ENCODE results near the gene ANKDD1B.
"Not testable (repeated sequence)": the region's sequence is repeated elsewhere in the genome, so short reads cannot be mapped to it uniquely, and the experiment has no call there.

Gene ANKDD1B

DNA sequence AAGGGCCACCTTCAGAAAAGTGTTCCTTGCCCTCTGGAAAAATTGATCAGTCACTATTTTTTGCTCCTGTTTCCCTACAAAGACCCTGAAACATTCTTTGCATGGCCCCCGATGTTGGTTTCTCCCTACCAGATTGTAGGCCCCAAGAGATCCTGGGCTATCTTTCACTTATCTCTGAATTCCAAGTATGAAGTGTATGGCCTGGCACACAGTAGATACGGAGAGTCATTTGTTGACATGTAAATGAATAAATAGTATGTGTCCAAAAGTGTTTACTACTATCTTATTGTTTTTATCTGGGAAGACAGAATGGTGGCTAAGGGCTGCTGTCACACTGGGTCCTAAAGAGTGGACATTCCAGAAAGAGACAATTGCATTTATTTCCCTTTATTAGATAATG, 7.4 kb upstream of the ANKDD1B start:
- Mint-ChIP-seq H3K36me3 (ENCODE audit: low read depth) (peaks cover 19% of the 10 kb centered on the region), H3K4me1 (ENCODE audit: low read depth) (peaks cover 19% of the 10 kb centered on the region), H3K27me3 (ENCODE audit: low read depth) (no peaks in the 10 kb centered on the region), H3K27ac (no peak overlapping the region), H3K4me3 (no peak overlapping the region), H3K9me3 (no peaks in the 10 kb centered on the region)

DNA sequence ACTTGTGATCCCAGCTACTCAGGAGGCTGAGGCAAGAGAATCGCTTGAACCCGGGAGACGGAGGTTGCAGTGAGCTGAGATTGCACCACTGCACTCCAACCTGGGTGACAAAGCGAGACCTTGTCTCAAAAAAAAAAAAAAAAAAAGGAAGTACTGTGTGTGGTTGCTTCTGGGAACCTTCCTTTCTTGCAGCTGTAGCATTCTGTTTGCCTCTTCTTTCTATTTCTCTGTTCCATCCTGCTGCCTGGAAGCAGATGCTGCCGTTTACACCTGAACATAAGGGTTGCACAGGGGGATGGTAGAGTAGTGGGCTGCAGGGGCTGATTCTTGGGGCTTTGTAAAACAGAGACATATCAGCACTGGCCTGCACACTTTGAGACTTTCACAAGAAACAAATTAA, 3.9 kb upstream of the ANKDD1B start:
- Mint-ChIP-seq H3K36me3 (ENCODE audit: low read depth) (peaks cover 15% of the 10 kb centered on the region), H3K27me3 (ENCODE audit: low read depth) (peaks cover 10% of the 10 kb centered on the region)
- not testable (repeated sequence) for H3K4me3 Mint-ChIP-seq; H3K27ac Mint-ChIP-seq; H3K4me1 Mint-ChIP-seq (ENCODE audit: low read depth); H3K9me3 Mint-ChIP-seq

DNA sequence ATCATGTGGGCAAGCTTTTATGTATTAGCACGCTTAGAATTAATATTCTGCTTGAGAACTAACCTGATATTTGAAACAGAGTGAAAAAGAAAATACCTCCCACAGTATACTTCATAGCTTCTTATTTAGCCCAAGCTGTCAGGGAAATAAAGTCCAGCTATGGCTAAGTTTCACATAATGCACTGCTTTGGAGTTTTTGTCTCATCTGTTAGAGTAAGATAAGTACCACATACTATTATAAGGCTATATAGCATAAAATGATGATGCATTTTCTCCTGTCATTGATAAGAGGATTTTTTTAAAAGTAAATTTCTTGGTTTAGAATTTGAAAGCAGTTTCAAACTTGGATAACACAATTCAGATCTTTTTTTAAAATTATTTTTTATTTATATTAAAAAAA, 2.4 kb upstream of the ANKDD1B start:
- Mint-ChIP-seq H3K27ac (no peak overlapping the region), H3K9me3 (no peaks in the 10 kb centered on the region), H3K4me1 (ENCODE audit: low read depth) (peaks cover 8% of the 10 kb centered on the region), H3K27me3 (ENCODE audit: low read depth) (peaks cover 10% of the 10 kb centered on the region), H3K36me3 (ENCODE audit: low read depth) (peaks cover 12% of the 10 kb centered on the region), H3K4me3 (no peak overlapping the region)

DNA sequence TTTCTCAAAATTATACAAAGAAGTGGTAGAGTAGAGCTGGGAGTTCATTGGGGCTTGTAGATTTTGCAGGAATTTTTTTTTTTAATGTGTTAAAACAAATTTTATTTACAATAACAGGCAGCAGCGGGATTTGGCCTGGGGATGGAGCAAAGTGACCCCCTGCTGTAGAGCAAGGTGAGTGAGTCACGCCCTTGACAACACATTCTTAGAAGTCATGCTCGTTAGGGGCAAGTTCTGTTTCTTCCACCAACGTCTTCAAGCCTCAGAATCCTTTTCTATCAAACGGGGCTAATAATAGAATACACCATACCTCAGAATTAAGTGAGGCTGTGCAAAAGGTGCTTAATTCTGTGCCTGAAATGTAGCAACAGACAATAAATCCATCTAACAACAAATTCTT, 1.1 kb upstream of the ANKDD1B start:
- Mint-ChIP-seq H3K9me3 (no peaks in the 10 kb centered on the region), H3K27ac (no peak overlapping the region), H3K4me1 (ENCODE audit: low read depth) (peaks cover 6% of the 10 kb centered on the region), H3K36me3 (ENCODE audit: low read depth) (peaks cover 12% of the 10 kb centered on the region), H3K4me3 (no peak overlapping the region), H3K27me3 (ENCODE audit: low read depth) (peaks cover 10% of the 10 kb centered on the region)

DNA sequence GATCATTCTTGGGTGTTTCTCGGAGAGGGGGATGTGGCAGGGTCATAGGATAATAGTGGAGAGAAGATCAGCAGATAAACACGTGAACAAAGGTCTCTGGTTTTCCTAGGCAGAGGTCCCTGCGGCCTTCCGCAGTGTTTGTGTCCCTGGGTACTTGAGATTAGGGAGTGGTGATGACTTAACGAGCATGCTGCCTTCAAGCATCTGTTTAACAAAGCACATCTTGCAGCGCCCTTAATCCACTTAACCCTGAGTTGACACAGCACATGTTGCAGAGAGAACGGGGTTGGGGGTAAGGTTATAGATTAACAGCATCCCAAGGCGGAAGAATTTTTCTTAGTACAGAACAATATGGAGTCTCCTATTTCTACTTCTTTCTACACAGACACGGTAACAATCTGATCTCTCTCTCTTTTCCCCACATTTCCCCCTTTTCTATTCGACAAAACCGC, 368 bp upstream of the ANKDD1B start:
- not testable (repeated sequence) for H3K4me3 Mint-ChIP-seq

DNA sequence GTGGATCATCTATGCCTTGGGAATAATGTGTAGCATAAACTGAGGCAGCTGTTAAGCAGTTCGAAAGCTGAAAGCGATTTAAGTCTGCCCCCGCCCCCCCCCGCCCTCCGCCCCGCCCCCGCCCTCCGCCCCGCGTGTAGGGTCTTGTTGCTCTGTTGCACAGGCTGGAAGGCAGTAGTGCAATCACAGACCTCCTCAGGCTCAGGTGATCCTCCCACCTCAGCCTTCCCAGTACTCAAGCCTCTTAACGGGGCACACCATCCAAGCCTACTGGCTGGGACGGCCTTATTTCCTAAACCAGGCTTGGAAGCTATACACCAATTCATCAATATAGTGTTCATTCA, 945 bp downstream of the ANKDD1B start:
- Mint-ChIP-seq H3K27me3 (ENCODE audit: low read depth) (peaks cover 10% of the 10 kb centered on the region), H3K27ac (no peak overlapping the region), H3K4me1 (ENCODE audit: low read depth) (peaks cover 6% of the 10 kb centered on the region), H3K36me3 (ENCODE audit: low read depth) (peaks cover 9% of the 10 kb centered on the region), H3K4me3 (no peak overlapping the region), H3K9me3 (no peaks in the 10 kb centered on the region)

More for the DNA sequence above, 368 bp upstream of the ANKDD1B start:
- H3K27ac Mint-ChIP-seq; H3K9me3 Mint-ChIP-seq; H3K36me3 Mint-ChIP-seq (ENCODE audit: low read depth); H3K4me1 Mint-ChIP-seq (ENCODE audit: low read depth): not testable (repeated sequence)
- peaks cover 10% of the 10 kb centered on the region for H3K27me3 Mint-ChIP-seq (ENCODE audit: low read depth)

DNA sequence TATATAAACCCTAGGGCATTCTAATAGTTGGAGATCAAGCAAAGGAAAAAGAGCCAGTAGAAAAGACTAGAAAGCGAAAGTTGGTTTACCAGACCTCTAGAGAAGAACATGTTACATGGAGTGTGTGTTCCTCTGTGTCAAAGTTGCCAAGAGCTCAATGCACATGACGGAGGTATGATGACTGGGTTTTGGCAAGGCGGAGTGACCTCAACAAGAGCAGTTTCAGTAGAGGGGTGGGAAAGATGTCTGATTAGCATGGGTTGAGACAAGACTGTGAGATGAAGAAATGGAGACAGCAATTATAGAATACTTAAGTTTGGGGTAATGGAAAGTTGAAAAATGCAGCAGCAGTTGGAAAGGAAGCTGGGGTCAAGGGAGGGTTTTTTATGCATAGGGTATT, 1.6 kb downstream of the ANKDD1B start:
- Mint-ChIP-seq H3K27me3 (ENCODE audit: low read depth) (peaks cover 10% of the 10 kb centered on the region), H3K4me3 (no peak overlapping the region), H3K9me3 (no peaks in the 10 kb centered on the region), H3K27ac (no peak overlapping the region), H3K36me3 (ENCODE audit: low read depth) (peaks cover 6% of the 10 kb centered on the region), H3K4me1 (ENCODE audit: low read depth) (peaks cover 2% of the 10 kb centered on the region)

DNA sequence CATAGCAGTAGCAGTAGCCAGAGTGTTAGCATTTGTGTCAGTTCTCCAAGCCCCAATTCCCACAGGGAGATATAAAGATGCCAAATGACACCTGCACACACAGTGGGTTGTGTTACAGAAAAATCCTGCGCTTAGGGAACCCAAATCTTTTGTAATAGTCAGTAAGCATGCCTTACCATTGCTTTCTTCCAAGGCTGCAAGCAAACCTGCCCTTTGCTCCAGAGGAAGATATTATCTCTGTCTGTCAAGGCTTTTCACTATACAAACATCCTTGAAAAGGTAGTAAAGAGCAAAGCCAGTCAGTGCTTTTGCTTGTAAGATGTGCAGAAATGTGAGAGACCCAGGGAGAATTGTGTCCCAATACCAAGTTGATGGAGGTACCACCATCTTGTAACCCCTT, 2.9 kb downstream of the ANKDD1B start:
- Mint-ChIP-seq H3K4me3 (no peak overlapping the region), H3K27me3 (ENCODE audit: low read depth) (peaks cover 10% of the 10 kb centered on the region), H3K27ac (no peak overlapping the region)

DNA sequence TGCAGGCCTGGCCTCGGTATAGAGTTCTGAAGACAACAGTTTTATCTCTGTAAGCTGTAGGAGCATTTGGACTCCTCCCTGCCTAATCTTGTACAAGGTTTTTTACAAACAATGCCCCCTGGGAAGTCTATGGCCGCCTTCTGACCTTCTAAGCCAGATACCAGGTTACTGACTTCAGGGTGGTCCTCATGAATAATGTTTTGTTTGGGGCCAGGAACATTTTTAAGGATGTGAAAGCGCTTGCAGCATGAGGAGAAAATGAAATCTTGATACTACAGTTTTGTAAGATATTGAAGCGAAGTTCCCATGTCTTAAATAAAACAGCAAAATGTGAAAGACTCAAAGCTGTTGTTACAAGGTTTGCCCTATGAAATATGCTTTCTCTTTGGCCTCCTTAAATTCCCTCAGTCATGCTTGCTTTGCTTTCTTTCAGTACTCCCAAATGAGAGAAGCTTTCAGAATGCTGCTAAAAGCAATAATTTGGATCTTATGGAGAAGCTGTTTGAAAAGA, 5.2 kb downstream of the ANKDD1B start:
- H3K4me1 Mint-ChIP-seq (ENCODE audit: low read depth): no peaks in the 10 kb centered on the region
- H3K27me3 Mint-ChIP-seq (ENCODE audit: low read depth): no peaks in the 10 kb centered on the region
- H3K27ac Mint-ChIP-seq: no peak overlapping the region
- H3K36me3 Mint-ChIP-seq (ENCODE audit: low read depth): no peaks in the 10 kb centered on the region
- H3K9me3 Mint-ChIP-seq: no peaks in the 10 kb centered on the region
- no peak overlapping the region for H3K4me3 Mint-ChIP-seq

More for the DNA sequence above, 2.9 kb downstream of the ANKDD1B start:
- Mint-ChIP-seq H3K36me3 (ENCODE audit: low read depth) (peaks cover 5% of the 10 kb centered on the region), H3K4me1 (ENCODE audit: low read depth) (peaks cover 2% of the 10 kb centered on the region), H3K9me3 (no peaks in the 10 kb centered on the region)

DNA sequence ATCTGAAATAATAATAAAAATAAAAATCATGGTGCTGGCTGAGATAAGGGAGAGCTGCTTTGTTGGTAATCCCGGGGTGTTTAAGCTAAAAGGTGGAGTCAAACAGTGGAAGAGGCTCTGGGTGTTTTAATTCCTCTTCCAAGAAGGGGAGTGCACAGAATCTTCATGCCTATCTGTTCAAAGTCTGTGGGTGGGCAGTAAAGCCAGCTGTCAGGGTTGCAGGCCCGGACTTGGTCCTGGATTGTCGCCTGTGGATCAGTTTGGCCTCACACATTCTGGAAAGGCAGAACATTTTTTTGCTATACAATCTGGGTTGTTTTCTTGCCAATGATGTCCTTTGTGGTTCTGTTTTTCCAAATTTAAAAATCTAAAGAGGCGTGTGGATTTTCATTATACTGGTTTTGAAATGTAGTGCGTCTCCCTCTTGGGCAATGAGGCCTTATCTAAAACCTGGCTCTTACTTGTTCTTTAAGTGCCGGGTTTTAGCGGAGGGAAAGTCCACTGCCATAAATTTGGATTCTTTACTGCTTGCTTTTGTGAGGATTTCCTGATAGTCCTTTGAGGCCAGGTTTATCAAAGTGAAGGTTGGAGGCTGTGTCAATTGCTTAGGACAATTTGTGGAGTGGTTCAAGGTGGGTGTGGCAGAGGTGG, 5.8 kb downstream of the ANKDD1B start:
- Mint-ChIP-seq H3K36me3 (ENCODE audit: low read depth) (no peaks in the 10 kb centered on the region), H3K4me1 (ENCODE audit: low read depth) (no peaks in the 10 kb centered on the region), H3K27ac (no peak overlapping the region), H3K27me3 (ENCODE audit: low read depth) (no peaks in the 10 kb centered on the region), H3K4me3 (no peak overlapping the region), H3K9me3 (no peaks in the 10 kb centered on the region)

DNA sequence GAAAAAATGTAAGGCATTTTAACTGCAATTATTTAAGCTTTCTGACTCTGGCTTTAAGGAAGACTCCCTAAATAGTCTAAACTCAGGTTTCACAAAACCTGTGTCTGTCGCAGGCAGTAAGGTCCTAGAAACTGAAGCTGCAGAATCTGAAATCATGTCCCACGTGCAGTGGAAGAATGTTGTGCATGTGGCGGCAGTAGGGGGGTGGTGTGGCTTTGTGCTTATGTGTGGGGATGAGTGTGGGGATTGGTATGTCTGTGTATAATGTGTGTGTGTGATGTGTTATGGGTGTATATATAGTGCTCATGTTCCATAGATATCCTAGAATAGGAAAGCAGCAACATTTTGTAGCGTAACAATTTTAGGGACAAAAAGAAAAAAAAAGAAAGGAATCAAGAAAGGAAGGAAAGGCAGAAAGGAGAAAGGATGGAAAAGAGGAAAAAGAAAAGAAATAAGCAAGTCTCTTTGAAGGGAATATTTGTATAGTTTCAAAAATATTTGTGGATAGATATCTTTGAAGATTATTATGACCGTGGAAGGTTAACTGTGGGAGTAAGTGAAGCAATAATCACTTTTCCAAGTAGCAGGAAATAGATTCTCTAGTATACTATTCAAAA, 6.6 kb downstream of the ANKDD1B start:
- H3K9me3 Mint-ChIP-seq: no peaks in the 10 kb centered on the region
- no peaks in the 10 kb centered on the region for H3K36me3 Mint-ChIP-seq (ENCODE audit: low read depth)
- no peaks in the 10 kb centered on the region for H3K4me1 Mint-ChIP-seq (ENCODE audit: low read depth)
- no peaks in the 10 kb centered on the region for H3K27me3 Mint-ChIP-seq (ENCODE audit: low read depth)
- no peak overlapping the region for H3K4me3 Mint-ChIP-seq
- no peak overlapping the region for H3K27ac Mint-ChIP-seq

DNA sequence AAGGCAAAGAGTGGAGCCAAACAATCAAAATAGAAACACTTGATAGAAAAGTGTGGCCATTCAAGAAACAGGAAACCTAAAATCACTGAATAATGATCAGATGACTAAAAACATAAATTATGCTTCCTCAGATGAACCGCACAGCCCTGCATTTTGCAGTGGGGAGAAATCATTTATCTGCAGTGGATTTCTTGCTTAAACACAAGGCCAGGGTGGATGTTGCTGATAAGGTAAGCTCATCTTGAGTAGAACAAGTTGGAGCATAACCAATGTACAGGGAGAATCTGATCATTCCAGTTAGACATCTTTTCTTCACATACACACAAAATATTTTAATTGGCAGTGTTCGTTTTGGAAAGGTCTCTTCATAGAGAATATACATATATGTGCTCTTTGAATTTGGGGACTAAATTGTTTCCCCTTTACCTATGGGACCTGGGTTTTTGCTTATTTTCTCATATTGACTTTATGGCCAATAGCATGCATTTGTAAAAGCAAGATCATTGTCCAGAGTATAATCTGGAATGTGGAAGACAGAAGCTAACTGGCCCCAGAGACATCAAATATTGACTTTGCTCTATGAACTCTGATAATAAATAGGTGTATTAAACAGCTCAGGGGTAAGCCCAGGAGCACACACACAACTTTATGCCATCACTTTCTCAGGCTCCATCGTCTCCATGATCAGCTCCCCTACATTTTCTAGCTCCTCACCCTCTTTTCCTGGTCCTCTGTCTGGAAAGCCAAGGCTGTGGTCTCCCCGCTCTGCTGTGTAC, 9.1 kb downstream of the ANKDD1B start:
- no peak overlapping the region for H3K4me3 Mint-ChIP-seq
- H3K27me3 Mint-ChIP-seq (ENCODE audit: low read depth): no peaks in the 10 kb centered on the region
- no peaks in the 10 kb centered on the region for H3K9me3 Mint-ChIP-seq
- H3K36me3 Mint-ChIP-seq (ENCODE audit: low read depth): no peaks in the 10 kb centered on the region
- no peaks in the 10 kb centered on the region for H3K4me1 Mint-ChIP-seq (ENCODE audit: low read depth)
- no peak overlapping the region for H3K27ac Mint-ChIP-seq

DNA sequence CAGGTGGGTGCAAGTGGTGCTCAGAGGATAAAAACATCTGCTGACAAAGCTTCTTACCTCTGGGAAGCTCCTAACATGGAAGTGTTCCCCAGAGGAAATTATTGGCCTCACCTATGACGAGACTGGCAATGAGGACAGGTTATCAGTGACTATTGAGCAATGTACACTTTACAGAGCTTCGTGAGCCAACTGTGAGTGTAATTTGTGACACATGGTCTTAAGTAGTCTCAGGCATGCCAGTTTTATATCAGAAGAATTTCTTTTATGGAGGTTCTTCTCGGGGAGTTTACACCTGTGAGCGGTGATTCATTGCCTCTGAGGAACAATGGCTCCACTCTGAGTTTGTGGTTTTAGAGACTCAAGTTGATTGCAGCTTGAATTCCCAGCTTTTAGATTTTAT, 11.3 kb downstream of the ANKDD1B start:
- no peaks in the 10 kb centered on the region for H3K27me3 Mint-ChIP-seq (ENCODE audit: low read depth)
- no peak overlapping the region for H3K27ac Mint-ChIP-seq
- no peaks in the 10 kb centered on the region for H3K4me1 Mint-ChIP-seq (ENCODE audit: low read depth)
- no peaks in the 10 kb centered on the region for H3K9me3 Mint-ChIP-seq
- H3K4me3 Mint-ChIP-seq: no peak overlapping the region
- H3K36me3 Mint-ChIP-seq (ENCODE audit: low read depth): no peaks in the 10 kb centered on the region

DNA sequence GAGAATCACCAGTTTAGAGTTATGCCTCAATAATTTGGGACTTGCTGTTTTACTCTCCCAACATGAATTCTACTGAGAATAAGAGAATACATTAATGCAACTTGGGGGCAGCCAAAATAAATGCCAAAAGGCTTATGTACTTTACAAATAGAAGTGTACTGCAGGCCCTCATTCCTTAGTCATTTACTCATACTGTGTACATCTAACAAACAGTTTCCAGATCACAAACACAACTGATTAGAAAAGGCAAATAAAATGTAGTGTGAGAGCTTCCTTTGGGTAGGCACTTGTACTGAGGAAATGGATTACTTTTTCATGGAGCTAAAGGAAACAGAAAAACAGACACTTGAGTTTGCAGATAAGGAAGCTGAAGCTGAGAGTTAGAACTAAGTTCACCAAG, 12.6 kb downstream of the ANKDD1B start:
- Mint-ChIP-seq H3K4me1 (ENCODE audit: low read depth) (no peaks in the 10 kb centered on the region), H3K36me3 (ENCODE audit: low read depth) (no peaks in the 10 kb centered on the region), H3K27me3 (ENCODE audit: low read depth) (no peaks in the 10 kb centered on the region), H3K9me3 (no peaks in the 10 kb centered on the region), H3K4me3 (no peak overlapping the region), H3K27ac (no peak overlapping the region)

DNA sequence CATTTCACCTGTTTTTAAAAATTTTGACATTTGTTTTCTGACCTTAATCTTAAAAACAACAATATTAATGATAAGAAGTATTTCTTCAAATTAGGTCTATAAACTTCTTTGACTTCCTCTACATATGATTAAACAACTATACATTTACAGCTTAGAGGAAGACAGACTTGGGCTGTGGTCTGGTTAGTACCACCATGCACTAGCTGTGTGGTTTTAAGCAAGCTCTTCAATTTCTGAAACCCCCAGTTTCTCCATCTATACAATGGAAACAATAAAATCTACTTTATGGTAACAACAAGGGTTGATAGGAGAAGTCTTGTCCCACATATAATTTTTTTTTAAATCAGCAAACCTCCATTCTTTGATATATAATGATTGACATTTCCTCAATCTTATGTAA, 15.7 kb downstream of the ANKDD1B start:
- Mint-ChIP-seq H3K4me3 (no peak overlapping the region), H3K4me1 (ENCODE audit: low read depth) (no peaks in the 10 kb centered on the region), H3K9me3 (no peaks in the 10 kb centered on the region)

More for the DNA sequence above, 15.7 kb downstream of the ANKDD1B start:
- no peaks in the 10 kb centered on the region for H3K36me3 Mint-ChIP-seq (ENCODE audit: low read depth)
- H3K27ac Mint-ChIP-seq: no peak overlapping the region
- no peaks in the 10 kb centered on the region for H3K27me3 Mint-ChIP-seq (ENCODE audit: low read depth)

All from T-helper 1 cell treated with Interleukin-12 subunit alpha and Interleukin-12 subunit beta and Interleukin-4 antibody, amounts not matched to agents 30 μg/mL and 1 μg/mL, for 36 hours (primary cell).